Measurements from ENCODE around the gene PCDHA2.
"Not testable (repeated sequence)": the region's sequence is repeated elsewhere in the genome, so short reads cannot be mapped to it uniquely, and the experiment has no call there.

PCDHA2 gene

DNA sequence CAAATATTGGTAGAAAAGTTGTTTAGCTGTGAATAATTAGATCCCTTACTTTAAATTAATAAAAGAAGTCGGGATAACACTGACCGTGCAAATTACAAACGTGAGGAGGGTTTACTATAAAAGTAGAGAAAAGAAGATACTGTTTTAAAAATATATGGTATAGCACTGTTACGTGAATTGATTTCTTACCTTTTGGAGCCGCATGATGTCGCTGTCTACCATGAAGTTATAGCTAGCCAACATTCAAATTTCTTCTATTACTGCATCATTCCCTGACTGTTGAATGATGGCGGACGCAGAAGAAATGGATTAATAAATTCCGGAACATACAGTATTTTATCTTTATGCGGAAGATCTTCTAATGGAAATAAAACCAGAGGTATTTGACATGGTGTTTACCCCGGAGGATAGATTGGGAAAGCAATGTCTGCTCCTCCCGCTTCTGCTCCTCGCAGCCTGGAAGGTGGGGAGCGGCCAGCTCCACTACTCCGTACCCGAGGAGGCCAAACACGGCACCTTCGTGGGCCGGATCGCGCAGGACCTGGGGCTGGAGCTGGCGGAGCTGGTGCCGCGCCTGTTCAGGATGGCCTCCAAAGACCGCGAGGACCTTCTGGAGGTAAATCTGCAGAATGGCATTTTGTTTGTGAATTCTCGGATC lies 33.2 kb downstream of the PCDHA2 start, which contains the start of gene PCDHA6:
Gene PCDHA6 (plus strand): TSS at position 257 of the 658 bp plus-strand sequence. CDS start 132 bp downstream, at position 389.
- peak; percentile 3 for DNase-seq (ENCODE audit: low read depth)
- no peak within 1 kb of the TSS for H3K4me3 ChIP-seq (ENCODE audit: low read depth, low read length)
- TF ChIP-seq, protein P1, sequence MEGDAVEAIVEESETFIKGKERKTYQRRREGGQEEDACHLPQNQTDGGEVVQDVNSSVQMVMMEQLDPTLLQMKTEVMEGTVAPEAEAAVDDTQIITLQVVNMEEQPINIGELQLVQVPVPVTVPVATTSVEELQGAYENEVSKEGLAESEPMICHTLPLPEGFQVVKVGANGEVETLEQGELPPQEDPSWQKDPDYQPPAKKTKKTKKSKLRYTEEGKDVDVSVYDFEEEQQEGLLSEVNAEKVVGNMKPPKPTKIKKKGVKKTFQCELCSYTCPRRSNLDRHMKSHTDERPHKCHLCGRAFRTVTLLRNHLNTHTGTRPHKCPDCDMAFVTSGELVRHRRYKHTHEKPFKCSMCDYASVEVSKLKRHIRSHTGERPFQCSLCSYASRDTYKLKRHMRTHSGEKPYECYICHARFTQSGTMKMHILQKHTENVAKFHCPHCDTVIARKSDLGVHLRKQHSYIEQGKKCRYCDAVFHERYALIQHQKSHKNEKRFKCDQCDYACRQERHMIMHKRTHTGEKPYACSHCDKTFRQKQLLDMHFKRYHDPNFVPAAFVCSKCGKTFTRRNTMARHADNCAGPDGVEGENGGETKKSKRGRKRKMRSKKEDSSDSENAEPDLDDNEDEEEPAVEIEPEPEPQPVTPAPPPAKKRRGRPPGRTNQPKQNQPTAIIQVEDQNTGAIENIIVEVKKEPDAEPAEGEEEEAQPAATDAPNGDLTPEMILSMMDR (conservative IDR thresholded peaks at IDR 0.05; ENCODE audit: low read depth, low read length): no peak

DNA sequence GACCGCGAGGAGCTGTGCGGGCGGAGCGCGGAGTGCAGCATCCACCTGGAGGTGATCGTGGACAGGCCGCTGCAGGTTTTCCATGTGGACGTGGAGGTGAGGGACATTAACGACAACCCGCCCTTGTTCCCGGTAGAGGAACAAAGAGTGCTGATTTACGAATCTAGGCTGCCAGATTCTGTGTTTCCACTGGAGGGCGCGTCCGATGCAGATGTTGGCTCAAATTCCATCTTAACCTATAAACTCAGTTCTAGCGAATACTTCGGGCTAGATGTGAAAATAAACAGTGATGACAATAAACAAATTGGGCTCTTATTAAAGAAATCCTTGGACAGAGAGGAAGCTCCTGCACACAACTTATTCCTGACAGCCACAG lies 33.7 kb downstream of the PCDHA2 start:
- TF ChIP-seq, protein P1 (conservative IDR thresholded peaks at IDR 0.05; ENCODE audit: low read depth, low read length): no peak
- H3K4me3 ChIP-seq (ENCODE audit: low read depth, low read length): no peak overlapping the region
- no peak for DNase-seq (ENCODE audit: low read depth)

DNA sequence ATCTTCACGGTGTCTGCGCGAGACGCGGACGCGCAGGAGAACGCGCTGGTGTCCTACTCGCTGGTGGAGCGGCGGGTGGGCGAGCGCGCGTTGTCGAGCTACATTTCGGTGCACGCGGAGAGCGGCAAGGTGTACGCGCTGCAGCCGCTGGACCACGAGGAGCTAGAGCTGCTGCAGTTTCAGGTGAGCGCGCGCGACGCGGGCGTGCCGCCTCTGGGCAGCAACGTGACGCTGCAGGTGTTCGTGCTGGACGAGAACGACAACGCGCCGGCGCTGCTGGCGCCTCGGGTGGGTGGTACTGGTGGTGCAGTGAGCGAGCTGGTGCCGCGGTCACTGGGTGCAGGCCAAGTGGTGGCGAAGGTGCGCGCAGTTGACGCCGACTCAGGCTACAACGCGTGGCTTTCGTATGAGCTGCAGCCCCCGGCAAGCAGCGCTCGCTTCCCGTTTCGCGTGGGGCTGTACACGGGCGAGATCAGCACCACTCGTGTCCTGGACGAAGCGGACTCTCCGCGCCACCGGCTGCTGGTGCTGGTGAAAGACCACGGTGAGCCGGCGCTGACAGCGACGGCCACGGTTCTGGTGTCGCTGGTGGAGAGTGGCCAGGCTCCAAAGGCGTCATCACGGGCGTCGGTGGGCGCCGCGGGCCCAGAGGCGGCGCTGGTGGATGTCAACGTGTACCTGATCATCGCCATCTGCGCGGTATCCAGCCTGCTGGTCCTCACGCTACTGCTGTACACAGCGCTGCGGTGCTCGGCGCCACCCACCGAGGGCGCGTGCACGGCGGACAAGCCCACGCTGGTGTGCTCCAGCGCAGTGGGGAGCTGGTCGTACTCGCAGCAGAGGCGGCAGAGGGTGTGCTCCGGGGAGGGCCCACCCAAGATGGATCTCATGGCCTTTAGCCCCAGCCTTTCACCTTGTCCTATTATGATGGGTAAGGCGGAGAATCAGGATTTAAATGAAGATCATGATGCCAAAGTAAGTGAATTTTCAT lies 35.2 kb downstream of the PCDHA2 start:
- not testable (repeated sequence) for DNase-seq (ENCODE audit: low read depth); H3K4me3 ChIP-seq (ENCODE audit: low read depth, low read length)

DNA sequence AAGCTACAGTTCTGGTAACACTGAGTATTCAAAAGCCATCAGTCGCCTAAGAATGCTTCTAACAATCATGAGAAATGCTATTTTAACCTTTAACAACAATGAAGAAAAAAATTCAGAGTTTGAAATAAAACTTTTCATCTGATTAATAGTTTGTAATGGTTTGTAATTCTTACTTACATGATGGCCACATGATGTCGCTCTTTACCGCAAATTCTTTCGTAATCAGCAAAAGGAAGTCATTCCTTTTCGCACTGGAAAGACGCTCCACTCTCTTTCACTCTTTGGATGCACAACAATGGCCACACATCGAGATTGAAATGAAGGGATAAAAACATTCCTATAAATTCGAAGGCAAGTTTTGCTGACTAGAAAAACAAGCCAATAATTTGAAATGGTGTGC lies 39.3 kb downstream of the PCDHA2 start, which contains the start of gene PCDHA7:
Gene PCDHA7 (plus strand): TSS at position 277 of the 400 bp plus-strand sequence. CDS start 115 bp downstream, at position 392.
- DNase-seq (ENCODE audit: low read depth): no peak
- TF ChIP-seq, protein P1 (conservative IDR thresholded peaks at IDR 0.05; ENCODE audit: low read depth, low read length): no peak
- H3K4me3 ChIP-seq (ENCODE audit: low read depth, low read length): no peak within 1 kb of the TSS

DNA sequence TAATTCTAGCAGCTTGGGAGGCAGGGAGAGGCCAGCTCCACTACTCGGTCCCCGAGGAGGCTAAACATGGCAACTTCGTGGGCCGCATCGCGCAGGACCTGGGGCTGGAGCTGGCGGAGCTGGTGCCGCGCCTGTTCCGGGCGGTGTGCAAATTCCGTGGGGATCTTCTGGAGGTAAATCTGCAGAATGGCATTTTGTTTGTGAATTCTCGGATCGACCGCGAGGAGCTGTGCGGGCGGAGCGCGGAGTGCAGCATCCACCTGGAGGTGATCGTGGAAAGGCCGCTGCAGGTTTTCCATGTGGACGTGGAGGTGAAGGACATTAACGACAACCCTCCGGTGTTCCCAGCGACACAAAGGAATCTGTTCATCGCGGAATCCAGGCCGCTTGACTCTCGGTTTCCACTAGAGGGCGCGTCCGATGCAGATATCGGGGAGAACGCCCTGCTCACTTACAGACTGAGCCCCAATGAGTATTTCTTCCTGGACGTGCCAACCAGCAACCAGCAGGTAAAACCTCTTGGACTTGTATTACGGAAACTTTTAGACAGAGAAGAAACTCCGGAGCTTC lies 39.9 kb downstream of the PCDHA2 start:
- not testable (repeated sequence) for H3K4me3 ChIP-seq (ENCODE audit: low read depth, low read length); DNase-seq (ENCODE audit: low read depth)

DNA sequence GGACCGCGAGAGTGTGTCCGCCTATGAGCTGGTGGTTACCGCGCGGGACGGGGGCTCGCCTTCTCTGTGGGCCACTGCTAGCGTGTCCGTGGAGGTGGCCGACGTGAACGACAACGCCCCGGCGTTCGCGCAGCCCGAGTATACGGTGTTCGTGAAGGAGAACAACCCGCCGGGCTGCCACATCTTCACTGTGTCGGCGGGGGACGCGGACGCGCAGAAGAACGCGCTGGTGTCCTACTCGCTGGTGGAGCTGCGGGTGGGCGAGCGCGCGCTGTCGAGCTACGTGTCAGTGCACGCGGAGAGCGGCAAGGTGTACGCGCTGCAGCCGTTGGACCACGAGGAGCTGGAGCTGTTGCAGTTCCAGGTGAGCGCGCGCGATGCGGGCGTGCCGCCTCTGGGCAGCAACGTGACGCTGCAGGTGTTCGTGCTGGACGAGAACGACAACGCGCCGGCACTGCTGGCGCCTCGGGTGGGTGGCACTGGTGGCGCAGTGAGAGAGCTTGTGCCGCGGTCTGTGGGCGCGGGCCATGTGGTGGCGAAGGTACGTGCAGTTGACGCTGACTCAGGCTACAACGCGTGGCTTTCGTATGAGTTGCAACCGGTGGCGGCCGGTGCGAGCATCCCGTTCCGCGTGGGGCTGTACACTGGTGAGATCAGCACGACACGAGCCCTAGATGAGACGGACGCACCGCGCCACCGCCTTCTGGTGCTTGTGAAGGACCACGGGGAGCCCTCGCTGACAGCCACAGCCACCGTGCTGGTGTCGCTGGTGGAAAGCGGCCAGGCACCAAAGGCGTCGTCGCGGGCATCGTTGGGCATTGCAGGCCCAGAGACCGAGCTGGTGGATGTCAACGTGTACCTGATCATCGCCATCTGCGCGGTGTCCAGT lies 41.2 kb downstream of the PCDHA2 start:
- no peak for DNase-seq (ENCODE audit: low read depth)
- H3K4me3 ChIP-seq (ENCODE audit: low read depth, low read length): no peak overlapping the region

More for the DNA sequence above, 41.2 kb downstream of the PCDHA2 start:
- TF ChIP-seq, protein P1 (conservative IDR thresholded peaks at IDR 0.05; ENCODE audit: low read depth, low read length): no peak
